ENCODE measurements around the gene ALPK1.

Gene ALPK1

DNA sequence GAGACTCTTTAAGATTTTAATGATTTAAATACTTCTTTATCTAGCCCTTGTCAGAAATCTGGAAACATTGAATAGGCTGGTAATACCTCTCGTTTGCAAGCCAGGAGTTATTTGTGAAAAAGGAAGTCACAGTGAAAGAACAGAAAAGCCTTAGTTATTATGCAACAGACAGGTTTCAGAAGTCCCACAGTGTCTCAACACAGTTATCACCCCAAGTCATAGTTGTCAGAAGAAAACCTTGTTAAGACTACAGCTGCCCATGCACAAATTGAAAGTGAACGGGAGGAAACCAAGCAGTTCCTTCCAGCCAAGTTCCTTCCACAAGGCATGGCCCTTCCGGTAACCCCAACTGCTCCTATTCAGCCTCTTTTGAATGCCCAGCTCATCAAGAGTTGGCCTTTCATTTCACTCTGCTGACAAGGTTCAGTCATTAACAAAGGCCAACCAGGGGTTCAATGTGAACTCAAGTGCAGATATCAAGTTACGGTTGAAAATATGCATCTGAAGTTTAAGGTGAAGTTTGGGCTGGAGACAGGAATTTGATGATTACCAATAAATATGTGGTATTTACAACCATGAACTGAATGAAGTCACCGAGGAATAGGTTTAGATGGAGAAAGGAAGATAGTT, 15.6 kb downstream of the ALPK1 start:
- H3K36me3 ChIP-seq (ENCODE audit: insufficient read depth, low read length): peaks cover 7% of the 10 kb centered on the region; the same call in 1 of the 2 replicates
- ATAC-seq (ENCODE audit: insufficient read depth, low read depth) (no peak), DNase-seq (no peak)
- H3K27ac ChIP-seq (ENCODE audit: low read length): no peak overlapping the region
- no peaks in the 10 kb centered on the region for H4K20me1 ChIP-seq (ENCODE audit: insufficient read depth, low read length)
- no peak overlapping the region for H2AFZ ChIP-seq (ENCODE audit: low read depth, low read length)
- 0 out of 2 replicates have a peak, but pooled peaks cover 2% of the 10 kb centered on the region for H3K79me2 ChIP-seq (ENCODE audit: insufficient read depth, low read length)
- H3K9ac ChIP-seq (ENCODE audit: low read depth, low read length): no peak overlapping the region
- TF ChIP-seq, protein P1, sequence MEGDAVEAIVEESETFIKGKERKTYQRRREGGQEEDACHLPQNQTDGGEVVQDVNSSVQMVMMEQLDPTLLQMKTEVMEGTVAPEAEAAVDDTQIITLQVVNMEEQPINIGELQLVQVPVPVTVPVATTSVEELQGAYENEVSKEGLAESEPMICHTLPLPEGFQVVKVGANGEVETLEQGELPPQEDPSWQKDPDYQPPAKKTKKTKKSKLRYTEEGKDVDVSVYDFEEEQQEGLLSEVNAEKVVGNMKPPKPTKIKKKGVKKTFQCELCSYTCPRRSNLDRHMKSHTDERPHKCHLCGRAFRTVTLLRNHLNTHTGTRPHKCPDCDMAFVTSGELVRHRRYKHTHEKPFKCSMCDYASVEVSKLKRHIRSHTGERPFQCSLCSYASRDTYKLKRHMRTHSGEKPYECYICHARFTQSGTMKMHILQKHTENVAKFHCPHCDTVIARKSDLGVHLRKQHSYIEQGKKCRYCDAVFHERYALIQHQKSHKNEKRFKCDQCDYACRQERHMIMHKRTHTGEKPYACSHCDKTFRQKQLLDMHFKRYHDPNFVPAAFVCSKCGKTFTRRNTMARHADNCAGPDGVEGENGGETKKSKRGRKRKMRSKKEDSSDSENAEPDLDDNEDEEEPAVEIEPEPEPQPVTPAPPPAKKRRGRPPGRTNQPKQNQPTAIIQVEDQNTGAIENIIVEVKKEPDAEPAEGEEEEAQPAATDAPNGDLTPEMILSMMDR (IDR thresholded peaks at IDR 0.05; ENCODE audit: borderline replicate concordance, extremely low read depth, low read length, poor library complexity, severe bottlenecking): no peak
- no peak for TF ChIP-seq EZH2 (IDR thresholded peaks at IDR 0.05; ENCODE audit: borderline replicate concordance, low read depth, low read length, severe bottlenecking)
- no peaks in the 10 kb centered on the region for H3K4me1 ChIP-seq (ENCODE audit: insufficient read depth, low read length)
- H3K4me2 ChIP-seq (ENCODE audit: insufficient read depth, low read length): no peak overlapping the region
- no peak overlapping the region for H3K4me3 ChIP-seq (ENCODE audit: low read depth in 1 of 2, low read length in 2 of 2)
- H3K9me3 ChIP-seq (ENCODE audit: insufficient read depth, low read length, severe bottlenecking): no peaks in the 10 kb centered on the region
- no peaks in the 10 kb centered on the region for H3K27me3 ChIP-seq (ENCODE audit: insufficient read depth, low read length, poor library complexity)

DNA sequence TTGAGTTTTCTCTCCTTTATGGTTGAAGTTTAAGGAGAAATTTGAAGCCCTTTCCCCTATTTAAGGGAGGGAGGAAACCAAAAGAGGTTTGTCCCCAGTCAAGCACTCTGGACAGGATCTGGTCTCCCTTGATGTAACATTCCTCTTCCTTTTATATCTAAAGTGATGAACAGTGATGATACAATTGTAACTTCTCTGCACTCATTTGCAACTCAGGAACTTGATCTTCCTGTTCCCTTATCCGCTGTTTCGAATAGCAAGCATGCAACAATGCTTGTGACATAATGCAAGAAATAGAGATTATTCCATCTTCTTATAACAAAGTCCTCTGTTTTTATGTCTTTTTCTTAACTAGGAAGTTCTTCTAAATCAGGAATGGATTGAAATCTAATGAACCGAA, 18.3 kb downstream of the ALPK1 start:
- H3K9me3 ChIP-seq (ENCODE audit: insufficient read depth, low read length, severe bottlenecking): no peaks in the 10 kb centered on the region
- no peak overlapping the region for H3K4me3 ChIP-seq (ENCODE audit: low read depth in 1 of 2, low read length in 2 of 2)
- no peak overlapping the region for H2AFZ ChIP-seq (ENCODE audit: low read depth, low read length)
- DNase-seq: no peak
- TF ChIP-seq, protein P1 (IDR thresholded peaks at IDR 0.05; ENCODE audit: borderline replicate concordance, extremely low read depth, low read length, poor library complexity, severe bottlenecking): no peak
- no peak for TF ChIP-seq EZH2 (IDR thresholded peaks at IDR 0.05; ENCODE audit: borderline replicate concordance, low read depth, low read length, severe bottlenecking)
- no peaks in the 10 kb centered on the region for H3K27me3 ChIP-seq (ENCODE audit: insufficient read depth, low read length, poor library complexity)
- H3K4me1 ChIP-seq (ENCODE audit: insufficient read depth, low read length): no peaks in the 10 kb centered on the region
- no peaks in the 10 kb centered on the region for H3K79me2 ChIP-seq (ENCODE audit: insufficient read depth, low read length)
- no peak for ATAC-seq (ENCODE audit: insufficient read depth, low read depth)
- H3K4me2 ChIP-seq (ENCODE audit: insufficient read depth, low read length): no peak overlapping the region
- no peak overlapping the region for H3K27ac ChIP-seq (ENCODE audit: low read length)
- no peaks in the 10 kb centered on the region for H4K20me1 ChIP-seq (ENCODE audit: insufficient read depth, low read length)
- H3K36me3 ChIP-seq (ENCODE audit: insufficient read depth, low read length): peaks cover 13% of the 10 kb centered on the region; the same call in 1 of the 2 replicates
- H3K9ac ChIP-seq (ENCODE audit: low read depth, low read length): no peak overlapping the region

DNA sequence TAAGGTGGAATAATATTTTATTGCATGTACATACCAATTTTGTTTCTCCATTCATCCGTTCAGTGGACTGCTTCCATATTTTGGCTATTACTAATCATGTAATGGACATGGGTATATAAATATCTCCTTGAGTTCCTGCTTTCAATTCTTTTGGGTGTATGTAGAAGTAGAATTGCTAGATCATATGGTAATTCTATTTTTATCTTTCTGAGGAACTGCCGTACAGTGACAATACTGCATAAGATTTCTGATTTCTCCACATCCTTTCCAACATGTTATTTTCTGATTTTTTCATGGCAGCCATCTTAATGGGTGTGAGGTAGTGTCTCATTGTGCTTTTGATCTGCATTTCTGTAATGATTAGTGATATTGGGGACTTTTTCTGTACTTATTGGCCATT, 19.2 kb downstream of the ALPK1 start:
- DNase-seq (no peak), ATAC-seq (ENCODE audit: insufficient read depth, low read depth) (no peak)
- H3K79me2 ChIP-seq (ENCODE audit: insufficient read depth, low read length): no peaks in the 10 kb centered on the region
- no peaks in the 10 kb centered on the region for H4K20me1 ChIP-seq (ENCODE audit: insufficient read depth, low read length)
- H3K27me3 ChIP-seq (ENCODE audit: insufficient read depth, low read length, poor library complexity): no peaks in the 10 kb centered on the region
- H3K9ac ChIP-seq (ENCODE audit: low read depth, low read length): no peak overlapping the region
- TF ChIP-seq, protein P1 (IDR thresholded peaks at IDR 0.05; ENCODE audit: borderline replicate concordance, extremely low read depth, low read length, poor library complexity, severe bottlenecking): no peak
- H3K4me2 ChIP-seq (ENCODE audit: insufficient read depth, low read length): no peak overlapping the region
- H2AFZ ChIP-seq (ENCODE audit: low read depth, low read length): no peak overlapping the region
- no peaks in the 10 kb centered on the region for H3K4me1 ChIP-seq (ENCODE audit: insufficient read depth, low read length)
- no peak overlapping the region for H3K4me3 ChIP-seq (ENCODE audit: low read depth in 1 of 2, low read length in 2 of 2)
- H3K36me3 ChIP-seq (ENCODE audit: insufficient read depth, low read length): peaks cover 12% of the 10 kb centered on the region; the same call in 1 of the 2 replicates
- H3K9me3 ChIP-seq (ENCODE audit: insufficient read depth, low read length, severe bottlenecking): no peaks in the 10 kb centered on the region
- no peak overlapping the region for H3K27ac ChIP-seq (ENCODE audit: low read length)
